BLaER1 treated with 17β-estradiol and CSF1 and Interleukin-3, amounts not matched to agents 10 nM and 100 nM (cell line): ENCODE measurements around the gene CMPK1.
A peak's percentile ranks its signal among the peaks of the same experiment; 100 is the strongest.
"Not testable (repeated sequence)": the region's sequence is repeated elsewhere in the genome, so short reads cannot be mapped to it uniquely, and the experiment has no call there.

ENCODE experiments used
- H3K27ac ChIP-seq, 11 experiments: shearing (Covaris generic); formaldehyde crosslinking; 2 replicates each; pipeline ENCODE4 v1.8.1; 2022
- H3K27me3 ChIP-seq, 11 experiments: shearing (Covaris generic); formaldehyde crosslinking; 2 replicates each; pipeline ENCODE4 v1.8.1; 2022
- H3K36me3 ChIP-seq, 11 experiments: shearing (Covaris generic); formaldehyde crosslinking; 2 replicates each; pipeline ENCODE4 v1.8.1; 2022
- H3K4me1 ChIP-seq, 10 experiments: shearing (Covaris generic); formaldehyde crosslinking; 2 replicates each; pipeline ENCODE4 v1.8.1; 2022
- H3K4me2 ChIP-seq, 11 experiments: shearing (Covaris generic); formaldehyde crosslinking; 2 replicates each; pipeline ENCODE4 v1.8.1; 2022
- H3K4me3 ChIP-seq, 10 experiments: shearing (Covaris generic); formaldehyde crosslinking; 2 replicates each; pipeline ENCODE4 v1.8.1; 2022
- H3K9ac ChIP-seq, 11 experiments: shearing (Covaris generic); formaldehyde crosslinking; 2 replicates each; pipeline ENCODE4 v1.8.1; 2022
- H3K9me3 ChIP-seq, 11 experiments: shearing (Covaris generic); formaldehyde crosslinking; replicated peaks in 1 of 11; 2 replicates each; pipeline ENCODE4 v1.8.1; 2022
- H4K20me1 ChIP-seq, 11 experiments: shearing (Covaris generic); formaldehyde crosslinking; 2 replicates each; pipeline ENCODE4 v1.8.1; 2022
- Cebpa-rat ChIP-seq, 11 experiments: shearing (Covaris generic); IDR thresholded peaks; 2 replicates each; pipeline ENCODE4 v1.8.1; 2022

Gene CMPK1

GRCh38 chr1:47333922-47334764 lies 553 bp downstream of the CMPK1 start:
- Histone ChIP-seq H3K27me3 (no peaks in the 10 kb centered on the region), H3K4me2 (peak overlapping the region; percentile 78 to 94 (median 88)), H4K20me1 (peaks cover 16 to 45% (median 40%) of the 10 kb centered on the region in 11 experiments; a peak in 20 of 22 replicates), H3K36me3 (peaks cover 0 to 15% (median 9%) of the 10 kb centered on the region in 11 experiments; a peak in 15 of 22 replicates), H3K27ac (peak overlapping the region; percentile 90 to 98 (median 93)), H3K4me3 (peak overlapping the region; percentile 74 to 94 (median 80)), H3K9me3 (no peaks in the 10 kb centered on the region), H3K4me1 (peaks cover 36 to 56% (median 47%) of the 10 kb centered on the region in 10 experiments), H3K9ac (peak overlapping the region; percentile 92 to 98 (median 95))
- TF ChIP-seq Cebpa-rat (IDR thresholded peaks at IDR 0.05): no peak

GRCh38 chr1:47334765-47335435 lies 1.3 kb downstream of the CMPK1 start:
- peaks cover 0 to 20% (median 12%) of the 10 kb centered on the region in 11 experiments; a peak in 15 of 22 replicates for H3K36me3 ChIP-seq
- H3K4me1 ChIP-seq: peaks cover 36 to 59% (median 47%) of the 10 kb centered on the region in 10 experiments
- TF ChIP-seq Cebpa-rat (IDR thresholded peaks at IDR 0.05): no peak
- peaks cover 19 to 52% (median 46%) of the 10 kb centered on the region in 11 experiments; a peak in 20 of 22 replicates for H4K20me1 ChIP-seq
- peak overlapping the region; percentile 92 to 98 (median 95) for H3K9ac ChIP-seq
- H3K27ac ChIP-seq: peak overlapping the region; percentile 90 to 98 (median 93)
- H3K4me2 ChIP-seq: peak overlapping the region; percentile 78 to 94 (median 88)
- no peaks in the 10 kb centered on the region for H3K27me3 ChIP-seq
- no peaks in the 10 kb centered on the region for H3K9me3 ChIP-seq
- peak overlapping the region; percentile 74 to 94 (median 80) for H3K4me3 ChIP-seq

DNA sequence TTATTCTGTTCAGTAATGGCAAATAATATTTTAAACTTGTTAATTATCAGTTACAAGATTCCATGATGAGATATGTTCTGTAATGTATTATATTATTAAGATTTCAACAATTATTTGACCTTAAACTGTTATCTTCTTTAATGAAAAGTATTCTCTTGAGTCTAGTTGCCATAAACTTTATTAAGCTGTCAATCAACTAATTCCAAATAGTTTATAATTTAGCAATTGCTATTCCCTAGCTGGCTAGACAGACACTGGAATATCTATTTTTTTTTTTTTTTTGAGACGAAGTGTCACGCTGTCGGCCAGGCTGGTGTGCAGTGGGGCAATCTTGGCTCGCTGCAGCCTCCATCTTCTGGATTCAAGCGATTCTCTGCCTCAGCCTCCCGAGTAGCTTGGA lies 3.8 kb downstream of the CMPK1 start:
- no peak overlapping the region for H3K4me3 ChIP-seq
- peaks cover 29 to 75% (median 67%) of the 10 kb centered on the region in 11 experiments; a peak in 20 of 22 replicates for H4K20me1 ChIP-seq
- no peak overlapping the region for H3K9ac ChIP-seq
- peaks cover 0 to 36% (median 25%) of the 10 kb centered on the region in 11 experiments; a peak in 20 of 22 replicates for H3K36me3 ChIP-seq
- H3K9me3 ChIP-seq: no peaks in the 10 kb centered on the region
- peaks cover 30 to 47% (median 42%) of the 10 kb centered on the region in 10 experiments for H3K4me1 ChIP-seq
- H3K4me2 ChIP-seq: peak overlapping the region in 8 of 11 experiments; percentile 38 to 67 (median 56); a peak in 13 of 22 replicates
- no peaks in the 10 kb centered on the region for H3K27me3 ChIP-seq
- H3K27ac ChIP-seq: no peak overlapping the region
- no peak for TF ChIP-seq Cebpa-rat (IDR thresholded peaks at IDR 0.05)

DNA sequence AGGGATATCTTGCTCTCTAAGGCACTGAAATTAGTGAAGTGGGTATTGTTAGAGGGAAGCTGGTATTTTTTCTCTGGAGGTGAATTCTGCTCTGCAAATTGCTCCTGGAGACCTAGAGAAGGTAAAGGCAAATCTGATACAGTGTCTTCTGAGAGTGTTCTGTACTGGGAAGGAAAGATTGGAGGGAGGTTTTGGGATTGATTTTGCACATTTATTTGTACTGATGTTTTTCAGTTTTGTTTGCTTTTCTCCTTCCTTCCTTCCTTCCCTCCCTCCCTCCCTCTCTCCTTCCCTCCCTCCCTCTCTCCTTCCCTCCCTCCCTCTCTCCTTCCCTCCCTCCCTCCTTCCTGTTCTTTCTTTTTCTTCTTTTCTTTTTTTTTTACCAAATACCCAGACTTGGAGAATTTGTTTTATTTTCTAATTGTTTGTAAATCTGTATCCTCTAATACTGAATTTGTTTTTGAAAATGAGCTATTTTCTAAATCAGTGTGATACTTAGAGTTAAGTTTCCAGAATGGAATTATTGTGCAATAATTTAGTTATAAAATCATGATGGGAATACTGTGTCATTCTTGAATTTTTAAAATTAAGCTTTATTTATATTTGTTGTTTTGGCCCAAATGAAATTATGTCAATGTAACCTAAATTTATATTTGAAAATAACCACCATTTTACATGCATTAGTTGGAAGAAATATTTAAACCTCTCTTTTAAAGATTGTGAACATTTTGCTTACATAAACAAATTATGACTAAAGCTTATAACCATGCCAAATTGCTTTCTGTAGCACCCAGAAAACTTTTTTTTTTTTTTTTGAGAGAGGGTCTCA lies 4.9 kb downstream of the CMPK1 start:
- Histone ChIP-seq H3K9ac (peak overlapping the region in 4 of 11 experiments; percentile 24 to 44 (median 32); a peak in 3 of 22 replicates), H3K27ac (peak overlapping the region in 1 of 11 experiments; percentile 35; a peak in 2 of 22 replicates), H3K4me1 (peaks cover 20 to 39% (median 33%) of the 10 kb centered on the region in 10 experiments), H3K4me3 (no peak overlapping the region), H3K4me2 (peak overlapping the region; percentile 8 to 67 (median 56); a peak in 20 of 22 replicates), H3K36me3 (peaks cover 6 to 46% (median 35%) of the 10 kb centered on the region in 11 experiments; a peak in 21 of 22 replicates), H4K20me1 (peaks cover 31 to 86% (median 71%) of the 10 kb centered on the region in 11 experiments; a peak in 20 of 22 replicates), H3K9me3 (no peaks in the 10 kb centered on the region), H3K27me3 (no peaks in the 10 kb centered on the region)
- TF ChIP-seq Cebpa-rat (IDR thresholded peaks at IDR 0.05): no peak

DNA sequence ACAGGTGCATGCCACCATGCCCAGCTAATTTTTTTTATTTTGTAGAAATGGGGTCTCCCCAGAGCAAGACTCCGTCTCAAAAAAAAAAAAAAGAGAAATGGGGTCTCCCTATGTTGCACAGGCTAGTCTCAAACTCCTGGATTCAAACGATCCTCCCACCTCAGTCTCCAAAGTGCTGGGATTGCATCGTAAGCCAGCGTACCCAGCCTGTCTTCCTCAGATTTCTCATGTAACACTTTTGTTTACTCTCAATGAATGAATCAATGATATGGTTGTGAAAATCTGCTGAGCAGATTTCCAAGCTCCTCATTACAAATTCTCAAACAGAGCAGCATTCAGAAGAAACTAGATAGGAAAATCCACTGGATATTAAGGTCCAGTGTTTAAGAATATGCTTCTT lies 6.6 kb downstream of the CMPK1 start:
- H3K36me3 ChIP-seq: peaks cover 12 to 59% (median 47%) of the 10 kb centered on the region in 11 experiments; a peak in 21 of 22 replicates
- no peak overlapping the region for H3K4me3 ChIP-seq
- H3K9me3 ChIP-seq: no peaks in the 10 kb centered on the region
- H3K27me3 ChIP-seq: no peaks in the 10 kb centered on the region
- no peak for TF ChIP-seq Cebpa-rat (IDR thresholded peaks at IDR 0.05)
- H3K4me1 ChIP-seq: peaks cover 15 to 34% (median 28%) of the 10 kb centered on the region in 10 experiments
- H3K27ac ChIP-seq: no peak overlapping the region
- H4K20me1 ChIP-seq: peaks cover 42 to 95% (median 84%) of the 10 kb centered on the region in 11 experiments; a peak in 20 of 22 replicates
- H3K4me2 ChIP-seq: no peak overlapping the region
- H3K9ac ChIP-seq: no peak overlapping the region

GRCh38 chr1:47346979-47347378 lies 13.4 kb downstream of the CMPK1 start:
- not testable (repeated sequence) for H3K27ac ChIP-seq, H3K27me3 ChIP-seq

GRCh38 chr1:47347735-47348134 lies 14.1 kb downstream of the CMPK1 start:
- H3K36me3 ChIP-seq: peaks cover 28 to 76% (median 63%) of the 10 kb centered on the region in 11 experiments; a peak in 21 of 22 replicates
- H3K27ac ChIP-seq: no peak overlapping the region
- H3K9ac ChIP-seq: no peak overlapping the region
- no peak for TF ChIP-seq Cebpa-rat (IDR thresholded peaks at IDR 0.05)
- H3K4me1 ChIP-seq: peaks cover 0 to 26% (median 12%) of the 10 kb centered on the region in 10 experiments; a peak in 10 of 20 replicates
- H4K20me1 ChIP-seq: peaks cover 48 to 98% (median 90%) of the 10 kb centered on the region in 11 experiments; a peak in 20 of 22 replicates
- H3K9me3 ChIP-seq: no peaks in the 10 kb centered on the region
- H3K4me3 ChIP-seq: no peak overlapping the region
- no peak overlapping the region for H3K4me2 ChIP-seq
- H3K27me3 ChIP-seq: no peaks in the 10 kb centered on the region

More at GRCh38 chr1:47346979-47347378, 13.4 kb downstream of the CMPK1 start:
- H3K4me1 ChIP-seq: peaks cover 0 to 26% (median 12%) of the 10 kb centered on the region in 10 experiments; a peak in 10 of 20 replicates
- H4K20me1 ChIP-seq: peaks cover 49 to 97% (median 85%) of the 10 kb centered on the region in 11 experiments; a peak in 20 of 22 replicates
- not testable (repeated sequence) for H3K9ac ChIP-seq, H3K4me2 ChIP-seq, H3K4me3 ChIP-seq, H3K9me3 ChIP-seq
- H3K36me3 ChIP-seq: peaks cover 28 to 83% (median 70%) of the 10 kb centered on the region in 11 experiments; a peak in 21 of 22 replicates

- Histone ChIP-seq H3K27me3 (no peaks in the 10 kb centered on the region), H3K4me2 (peak overlapping the region in 2 of 11 experiments; percentile 22 to 39; a peak in 4 of 22 replicates), H4K20me1 (peaks cover 48 to 98% (median 94%) of the 10 kb centered on the region in 11 experiments; a peak in 20 of 22 replicates), H3K9me3 (no peaks in the 10 kb centered on the region), H3K4me1 (peaks cover 0 to 26% (median 12%) of the 10 kb centered on the region in 10 experiments; a peak in 10 of 20 replicates), H3K4me3 (no peak overlapping the region), H3K36me3 (peaks cover 24 to 71% (median 58%) of the 10 kb centered on the region in 11 experiments; a peak in 21 of 22 replicates), H3K27ac (no peak overlapping the region), H3K9ac (no peak overlapping the region)
- no peak for TF ChIP-seq Cebpa-rat (IDR thresholded peaks at IDR 0.05)
Observed at GRCh38 chr1:47348246-47348645, 14.7 kb downstream of the CMPK1 start.
